Cardiac muscle cell (in vitro differentiated cells and primary cell): ENCODE results near the gene TMEM47. TPM values are rescaled to one million over a fixed set of nuclear protein-coding genes. Genes with fewer than 3 reads are reported as not detected.
A peak's percentile ranks its signal among the peaks of the same experiment; 100 is the strongest.

ENCODE experiments used
- DNase-seq, 2 donors: peaks; one replicate each; pipeline versions ENCODE4 v3.0.0 to v3.0.0-alpha.2; 2010 to 2017; ENCODE audit warnings: low read depth in 1 of 2, low spot score in 1 of 2
- H3K27ac ChIP-seq: fragments of 200-600 bp; sonication (generic); 2 replicates; pipeline ENCODE4 v1.5.1; 2016
- H3K27me3 ChIP-seq: fragments of 200-600 bp; sonication (generic); 2 replicates; pipeline ENCODE4 v1.6.0; 2016; ENCODE audit warnings: control low read depth
- H3K36me3 ChIP-seq: fragments of 200-600 bp; sonication (generic); 2 replicates; pipeline ENCODE4 v1.5.1; 2016; ENCODE audit warnings: control low read depth
- H3K4me1 ChIP-seq: fragments of 200-600 bp; sonication (generic); 2 replicates; pipeline ENCODE4 v1.8.1; 2017; ENCODE audit warnings: low read depth, mild to moderate bottlenecking, mixed run types
- H3K4me3 ChIP-seq: fragments of 200-600 bp; sonication (generic); 2 replicates; pipeline ENCODE4 v1.5.1; 2016; ENCODE audit warnings: mild to moderate bottlenecking
- H3K9me3 ChIP-seq: fragments of 200-600 bp; sonication (generic); 2 replicates; pipeline ENCODE4 v1.5.1; 2017; ENCODE audit warnings: low read depth, mild to moderate bottlenecking, control low read depth
- CTCF ChIP-seq: IDR thresholded peaks from 2 replicates; pipeline ENCODE4 v1.5.1; 2012; ENCODE audit warnings: low read depth, mild to moderate bottlenecking, low read length
- polyA plus RNA-seq: library from polyadenylated mRNA; unstranded; fragments of >200 nt; fragmentation: Nextera tagmentation; extraction: Ambion mirVana; gene quantifications from 2 replicates; pipeline ENCODE4 v1.2.1, GENCODE V29; 2016
- total RNA-seq: library from RNA; depleted of rRNA; stranded (reverse); fragments of >200 nt; gene quantifications from 2 replicates; pipeline ENCODE4 v1.2.3, GENCODE V29; 2016

Gene TMEM47
- total and polyA plus RNA-seq, 2 experiments from 2014 or later = 33.3 to 52.6 TPM

- Histone ChIP-seq H3K27me3 (no peaks in the 10 kb centered on the region), H3K4me3 (no peak overlapping the region), H3K27ac (no peak overlapping the region), H3K4me1 (peaks cover 13% of the 10 kb centered on the region), H3K9me3 (no peaks in the 10 kb centered on the region), H3K36me3 (no peaks in the 10 kb centered on the region)
- peak in 1 of 2 donors; percentile 7 for DNase-seq
- no peak for TF ChIP-seq CTCF
Observed at GRCh38 chrX:34624416-34624815, 32.7 kb downstream of the TMEM47 start.

- H3K4me1 ChIP-seq = peaks cover 13% of the 10 kb centered on the region
- DNase-seq = no peak
- H3K27ac ChIP-seq = no peak overlapping the region
- no peak overlapping the region for H3K4me3 ChIP-seq
- no peaks in the 10 kb centered on the region for H3K36me3 ChIP-seq
- no peak for TF ChIP-seq CTCF
- no peaks in the 10 kb centered on the region for H3K27me3 ChIP-seq
- H3K9me3 ChIP-seq = no peaks in the 10 kb centered on the region
Observed at GRCh38 chrX:34619920-34620319, 37.2 kb downstream of the TMEM47 start.

GRCh38 chrX:34612036-34612435 is 45.0 kb downstream of the TMEM47 start:
- Histone ChIP-seq H3K27me3 (no peaks in the 10 kb centered on the region), H3K4me3 (no peak overlapping the region), H3K4me1 (no peaks in the 10 kb centered on the region), H3K9me3 (no peaks in the 10 kb centered on the region), H3K27ac (no peak overlapping the region), H3K36me3 (no peaks in the 10 kb centered on the region)
- TF ChIP-seq CTCF = no peak
- peak in 1 of 2 donors; percentile 17 for DNase-seq

- H3K27ac ChIP-seq = no peak overlapping the region
- no peak for TF ChIP-seq CTCF
- H3K27me3 ChIP-seq = no peaks in the 10 kb centered on the region
Observed at GRCh38 chrX:34598362-34598761, 58.7 kb downstream of the TMEM47 start.

GRCh38 chrX:34586936-34587335 is 70.1 kb downstream of the TMEM47 start:
- H3K27me3 ChIP-seq = no peaks in the 10 kb centered on the region
- H3K27ac ChIP-seq = no peak overlapping the region
- no peak overlapping the region for H3K4me3 ChIP-seq
- no peaks in the 10 kb centered on the region for H3K36me3 ChIP-seq
- no peak for TF ChIP-seq CTCF
- H3K4me1 ChIP-seq = no peaks in the 10 kb centered on the region
- DNase-seq = no peak
- no peaks in the 10 kb centered on the region for H3K9me3 ChIP-seq

More at GRCh38 chrX:34598362-34598761, 58.7 kb downstream of the TMEM47 start:
- Histone ChIP-seq H3K4me3 (no peak overlapping the region), H3K36me3 (no peaks in the 10 kb centered on the region), H3K9me3 (no peaks in the 10 kb centered on the region), H3K4me1 (no peaks in the 10 kb centered on the region)
- no peak for DNase-seq

GRCh38 chrX:34586346-34586911 is 70.7 kb downstream of the TMEM47 start:
- Histone ChIP-seq H3K36me3 (no peaks in the 10 kb centered on the region), H3K4me3 (no peak overlapping the region), H3K27ac (no peak overlapping the region), H3K4me1 (no peaks in the 10 kb centered on the region), H3K9me3 (no peaks in the 10 kb centered on the region), H3K27me3 (no peaks in the 10 kb centered on the region)
- no peak for DNase-seq
- no peak for TF ChIP-seq CTCF
